Measurements from ENCODE around the gene LRMDA. TPM values are rescaled to one million over a fixed set of nuclear protein-coding genes. Genes with fewer than 3 reads are reported as not detected.

LRMDA gene
- total and polyA plus RNA-seq, 2 of the 4 experiments (the other 2 are of a cell fraction): 0.07 TPM; not detected in 1

DNA sequence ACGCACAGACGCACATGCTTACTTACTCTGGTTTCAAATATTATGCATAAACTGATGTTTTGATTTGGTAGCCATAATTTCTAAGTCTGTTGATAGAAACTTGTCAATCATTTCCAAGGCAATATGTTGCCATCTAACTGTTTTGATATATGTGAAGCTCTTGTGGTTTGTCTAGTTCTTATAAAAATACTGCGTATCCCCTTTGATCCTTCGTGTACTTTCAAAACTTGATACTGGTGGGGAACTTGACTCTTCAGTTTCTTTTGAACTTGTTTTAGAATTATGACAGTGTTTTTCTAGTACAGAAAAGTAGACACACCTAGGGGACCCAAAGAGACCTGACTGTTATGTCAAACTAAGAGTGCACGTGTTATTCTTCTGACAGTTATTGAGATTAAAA lies 708.0 kb downstream of the LRMDA start:
- Histone ChIP-seq H4K5ac (ENCODE audit: low read depth, low read length) (no peak overlapping the region), H2AFZ (replicated peaks; ENCODE audit: low read length, poor library complexity) (no peak overlapping the region), H2BK120ac (ENCODE audit: low read depth, low read length) (no peak overlapping the region), H3K27ac (ENCODE audit: insufficient read depth, low read length) (no peak overlapping the region), H3K9ac (ENCODE audit: low read depth, low read length) (no peak overlapping the region), H4K8ac (ENCODE audit: low read depth in 2 of 2, low read length in 2 of 2) (no peak overlapping the region), H2AK9ac (replicated peaks; ENCODE audit: low read depth, low read length, poor library complexity) (no peak overlapping the region), H2BK20ac (ENCODE audit: low read depth, low read length) (no peak overlapping the region), H4K20me1 (ENCODE audit: insufficient read depth, low read length) (no peaks in the 10 kb centered on the region), H3K27me3 (ENCODE audit: control insufficient read depth, insufficient read depth, low read length) (peaks cover 8% of the 10 kb centered on the region; the same call in 1 of the 2 replicates), H3K36me3 (ENCODE audit: control insufficient read depth, insufficient read depth, low read length) (no peaks in the 10 kb centered on the region), H2AK5ac (ENCODE audit: low read depth, low read length) (no peak overlapping the region), H3K4ac (ENCODE audit: low read depth, low read length) (no peak overlapping the region), H3K23ac (ENCODE audit: low read depth, low read length) (no peak overlapping the region), H3K4me3 (ENCODE audit: insufficient read depth, low read depth, low read length) (no peak overlapping the region), H3K9me3 (ENCODE audit: control insufficient read depth, insufficient read depth, low read length) (no peaks in the 10 kb centered on the region), H3K4me1 (ENCODE audit: control insufficient read depth, insufficient read depth, low read length) (no peaks in the 10 kb centered on the region), H3K4me2 (ENCODE audit: low read depth, low read length) (no peak overlapping the region), H3K56ac (ENCODE audit: extremely low read depth, insufficient read depth, low read length) (no peak overlapping the region), H2BK5ac (ENCODE audit: low read depth, low read length, poor library complexity, severe bottlenecking) (no peak overlapping the region), H2BK15ac (ENCODE audit: low read depth, low read length) (no peak overlapping the region), H3K79me1 (ENCODE audit: low read depth in 1 of 2, low read length in 2 of 2) (no peaks in the 10 kb centered on the region), H3K14ac (replicated peaks; ENCODE audit: low read depth, low read length) (no peak overlapping the region), H4K91ac (ENCODE audit: insufficient read depth, low read depth, low read length) (no peak overlapping the region), H3K9me1 (ENCODE audit: insufficient read depth, low read length) (no peaks in the 10 kb centered on the region), H3K18ac (ENCODE audit: low read depth, low read length) (no peak overlapping the region)
- CTCF ChIA-PET: interaction anchor here (0.6 to 1.5 kb wide), 2 partner anchors 10 to 12 kb away, joined by 3 read pairs; no protein-coding TSS in a partner anchor
- ATAC-seq (ENCODE audit: low read depth): no peak
- POLR2A ChIA-PET (ENCODE audit: unreplicated experiment): no interaction called here
- in situ Hi-C loops (cut with MboI; ENCODE audit: low sequenced_read_pairs) (no loop called here), intact Hi-C loops (cut with micrococcal nuclease) (no loop called here), dilution Hi-C loops (cut with HindIII; ENCODE audit: low sequenced_read_pairs, unreplicated experiment) (no loop called here)
- WGBS, 2 experiments (ENCODE audit: extremely low coverage in 2 of 2, insufficient read length in 1 of 2): 100% methylated on average over 2 of the region's 5 CpGs
- BruUV-seq (replicated peaks): no TSS peak
- no peak for TF ChIP-seq CEBPB (IDR thresholded peaks at IDR 0.05; ENCODE audit: low read depth, low read length)
- TF ChIP-seq, protein P1, sequence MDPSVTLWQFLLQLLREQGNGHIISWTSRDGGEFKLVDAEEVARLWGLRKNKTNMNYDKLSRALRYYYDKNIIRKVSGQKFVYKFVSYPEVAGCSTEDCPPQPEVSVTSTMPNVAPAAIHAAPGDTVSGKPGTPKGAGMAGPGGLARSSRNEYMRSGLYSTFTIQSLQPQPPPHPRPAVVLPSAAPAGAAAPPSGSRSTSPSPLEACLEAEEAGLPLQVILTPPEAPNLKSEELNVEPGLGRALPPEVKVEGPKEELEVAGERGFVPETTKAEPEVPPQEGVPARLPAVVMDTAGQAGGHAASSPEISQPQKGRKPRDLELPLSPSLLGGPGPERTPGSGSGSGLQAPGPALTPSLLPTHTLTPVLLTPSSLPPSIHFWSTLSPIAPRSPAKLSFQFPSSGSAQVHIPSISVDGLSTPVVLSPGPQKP (IDR thresholded peaks at IDR 0.05; ENCODE audit: borderline replicate concordance, low read depth, low read length): no peak
- no peak for TF ChIP-seq CHD1 (IDR thresholded peaks at IDR 0.05; ENCODE audit: low read depth, low read length)
- no peak for TF ChIP-seq MAFK (IDR thresholded peaks at IDR 0.05; ENCODE audit: low read depth, low read length)
- TF ChIP-seq RAD21 (IDR thresholded peaks at IDR 0.05; ENCODE audit: low read length): no peak
- TF ChIP-seq MXI1 (IDR thresholded peaks at IDR 0.05; ENCODE audit: borderline replicate concordance, low read depth, low read length): no peak
- no peak for TF ChIP-seq RFX5 (IDR thresholded peaks at IDR 0.05; ENCODE audit: low read depth, low read length)
- TF ChIP-seq, protein P2, sequence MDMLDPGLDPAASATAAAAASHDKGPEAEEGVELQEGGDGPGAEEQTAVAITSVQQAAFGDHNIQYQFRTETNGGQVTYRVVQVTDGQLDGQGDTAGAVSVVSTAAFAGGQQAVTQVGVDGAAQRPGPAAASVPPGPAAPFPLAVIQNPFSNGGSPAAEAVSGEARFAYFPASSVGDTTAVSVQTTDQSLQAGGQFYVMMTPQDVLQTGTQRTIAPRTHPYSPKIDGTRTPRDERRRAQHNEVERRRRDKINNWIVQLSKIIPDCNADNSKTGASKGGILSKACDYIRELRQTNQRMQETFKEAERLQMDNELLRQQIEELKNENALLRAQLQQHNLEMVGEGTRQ (IDR thresholded peaks at IDR 0.05; ENCODE audit: low read depth, low read length): no peak
- no peak for TF ChIP-seq NFE2L2 (IDR thresholded peaks at IDR 0.05; ENCODE audit: low read depth, low read length)
- DNase-seq: no peak

All from IMR-90 (cell line).